DND-41 (cell line): ENCODE results near the gene OR10H1.

ENCODE experiments used
- ATAC-seq: fragments of 200-7000 bp; cut with Tn5 transposase; 3 replicates; pipeline ENCODE4 v1.9.1; 2021; ENCODE audit warnings: low read depth; ENCODE audit not compliant: insufficient read depth
- DNase-seq: peaks from one replicate; pipeline ENCODE4 v3.0.0-alpha.2; 2020
- H2AFZ ChIP-seq: 2 replicates; pipeline ENCODE4 v1.6.0; 2012; ENCODE audit warnings: low read depth, low read length
- H3K27ac ChIP-seq: 2 replicates; pipeline ENCODE4 v1.5.1; 2012; ENCODE audit warnings: low read length, inconsistent platforms
- H3K27me3 ChIP-seq: fragments of 200-600 bp; sonication (generic); 2 replicates; pipeline ENCODE4 v1.6.0; 2012; ENCODE audit warnings: low read length, mild to moderate bottlenecking, inconsistent platforms; ENCODE audit not compliant: insufficient read depth, poor library complexity
- H3K36me3 ChIP-seq: 2 replicates; pipeline ENCODE4 v1.5.1; 2012; ENCODE audit warnings: low read length, inconsistent platforms; ENCODE audit not compliant: insufficient read depth
- H3K4me1 ChIP-seq: 2 replicates; pipeline ENCODE4 v1.5.1; 2012; ENCODE audit warnings: mild to moderate bottlenecking, low read length; ENCODE audit not compliant: insufficient read depth
- H3K4me2 ChIP-seq: 2 replicates; pipeline ENCODE4 v1.6.0; 2012; ENCODE audit warnings: mild to moderate bottlenecking, moderate library complexity, low read length, inconsistent platforms; ENCODE audit not compliant: insufficient read depth
- H3K4me3 ChIP-seq, 2 experiments: fragments of 200-600 bp in 1 of 2; shearing (Covaris generic) in 1 of 2; 2 replicates each; pipeline ENCODE4 v1.5.1; 2012 to 2016; ENCODE audit warnings: inconsistent platforms in 2 of 2, low read length in 2 of 2, mild to moderate bottlenecking in 2 of 2, low read depth in 1 of 2, moderate library complexity in 1 of 2
- H3K79me2 ChIP-seq: 2 replicates; pipeline ENCODE4 v1.6.0; 2012; ENCODE audit warnings: low read length, inconsistent platforms; ENCODE audit not compliant: insufficient read depth
- H3K9ac ChIP-seq: 2 replicates; pipeline ENCODE4 v1.6.0; 2012; ENCODE audit warnings: low read depth, mild to moderate bottlenecking, inconsistent platforms, low read length, moderate library complexity
- H3K9me3 ChIP-seq: 2 replicates; pipeline ENCODE4 v1.5.1; 2012; ENCODE audit warnings: low read length, moderate library complexity, mild to moderate bottlenecking, inconsistent platforms; ENCODE audit not compliant: insufficient read depth, severe bottlenecking
- H4K20me1 ChIP-seq: 2 replicates; pipeline ENCODE4 v1.6.0; 2012; ENCODE audit warnings: low read length; ENCODE audit not compliant: insufficient read depth
- CTCF ChIP-seq: IDR thresholded peaks from 2 replicates; pipeline ENCODE4 v1.5.1; 2012; ENCODE audit warnings: borderline replicate concordance, low read length, moderate library complexity, mild to moderate bottlenecking; ENCODE audit not compliant: poor library complexity, severe bottlenecking; ENCODE audit errors: extremely low read depth
- EZH2 ChIP-seq: IDR thresholded peaks from 3 replicates; pipeline ENCODE4 v1.6.1; 2012; ENCODE audit warnings: borderline replicate concordance, low read depth, mild to moderate bottlenecking, moderate library complexity, low read length, inconsistent platforms; ENCODE audit not compliant: severe bottlenecking

Gene OR10H1, protein sequence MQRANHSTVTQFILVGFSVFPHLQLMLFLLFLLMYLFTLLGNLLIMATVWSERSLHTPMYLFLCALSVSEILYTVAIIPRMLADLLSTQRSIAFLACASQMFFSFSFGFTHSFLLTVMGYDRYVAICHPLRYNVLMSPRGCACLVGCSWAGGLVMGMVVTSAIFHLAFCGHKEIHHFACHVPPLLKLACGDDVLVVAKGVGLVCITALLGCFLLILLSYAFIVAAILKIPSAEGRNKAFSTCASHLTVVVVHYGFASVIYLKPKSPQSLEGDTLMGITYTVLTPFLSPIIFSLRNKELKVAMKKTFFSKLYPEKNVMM

GRCh38 chr19:15815306-15815705, at the start of gene OR10H1:
Gene OR10H1 (minus strand): TSS chr19:15815664. CDS start chr19:15808037, 7,627 bp downstream.
- H2AFZ ChIP-seq = no peak within 1 kb of the TSS
- H3K36me3 ChIP-seq = no peaks in the 10 kb centered on the region
- no peaks in the 10 kb centered on the region for H3K9me3 ChIP-seq
- H3K4me1 ChIP-seq = no peaks in the 10 kb centered on the region
- no peaks in the 10 kb centered on the region for H4K20me1 ChIP-seq
- TF ChIP-seq CTCF (no peak), EZH2 (no peak)
- H3K79me2 ChIP-seq = no peaks in the 10 kb centered on the region
- ATAC-seq (no peak), DNase-seq (no peak)
- no peak within 1 kb of the TSS for H3K9ac ChIP-seq
- no peak within 1 kb of the TSS for H3K4me3 ChIP-seq
- H3K27ac ChIP-seq = no peak within 1 kb of the TSS
- H3K27me3 ChIP-seq = no peaks in the 10 kb centered on the region
- H3K4me2 ChIP-seq = no peak within 1 kb of the TSS

DNA sequence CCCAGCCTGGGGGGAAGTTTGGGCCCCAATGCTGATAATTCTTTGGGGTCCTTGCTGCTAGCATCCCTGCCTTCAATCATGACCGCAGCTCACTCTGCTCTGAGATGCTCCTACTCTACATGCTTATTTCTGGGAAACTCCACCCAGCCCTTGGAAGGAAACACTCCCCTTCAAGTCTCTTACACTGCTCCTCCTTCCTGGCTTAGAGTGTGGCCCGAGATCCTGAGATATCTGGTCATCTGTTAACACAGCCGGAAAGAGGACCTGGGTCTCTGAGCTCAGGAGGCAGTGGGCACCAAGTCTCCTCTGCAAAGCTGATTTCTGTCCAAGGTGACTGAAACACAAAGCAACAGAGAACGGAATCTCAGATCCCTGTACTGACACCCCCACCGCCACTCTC, 49.4 kb upstream of the OR10H1 start:
- H3K27me3 ChIP-seq = peaks cover 6% of the 10 kb centered on the region
- no peaks in the 10 kb centered on the region for H3K9me3 ChIP-seq
- ATAC-seq = no peak
- no peak overlapping the region for H3K4me2 ChIP-seq
- no peak overlapping the region for H3K9ac ChIP-seq
- H2AFZ ChIP-seq = no peak overlapping the region
- no peaks in the 10 kb centered on the region for H3K36me3 ChIP-seq
- no peak for DNase-seq
- H3K4me1 ChIP-seq = no peaks in the 10 kb centered on the region
- no peaks in the 10 kb centered on the region for H4K20me1 ChIP-seq
- H3K79me2 ChIP-seq = no peaks in the 10 kb centered on the region
- H3K27ac ChIP-seq = no peak overlapping the region
- TF ChIP-seq EZH2 (no peak), CTCF (no peak)
- no peak overlapping the region for H3K4me3 ChIP-seq

- no peaks in the 10 kb centered on the region for H3K79me2 ChIP-seq
- H3K27ac ChIP-seq = no peak overlapping the region
- peaks cover 6% of the 10 kb centered on the region for H3K27me3 ChIP-seq
- H3K4me1 ChIP-seq = no peaks in the 10 kb centered on the region
- no peak for DNase-seq
- ATAC-seq = no peak
- TF ChIP-seq CTCF (no peak), EZH2 (no peak)
- no peak overlapping the region for H3K9ac ChIP-seq
- no peak overlapping the region for H2AFZ ChIP-seq
- H3K4me3 ChIP-seq = no peak overlapping the region
- H3K36me3 ChIP-seq = no peaks in the 10 kb centered on the region
- H3K9me3 ChIP-seq = no peaks in the 10 kb centered on the region
- no peaks in the 10 kb centered on the region for H4K20me1 ChIP-seq
- H3K4me2 ChIP-seq = no peak overlapping the region
Measured at GRCh38 chr19:15863272-15863671, 47.8 kb upstream of the OR10H1 start.
